ENCODE results near the gene TIMM50. TPM values are rescaled to one million over a fixed set of nuclear protein-coding genes. Genes with fewer than 3 reads are reported as not detected.

The TIMM50 gene
- total RNA-seq, 1 donor from 2014 or later, result 65.3 TPM

DNA sequence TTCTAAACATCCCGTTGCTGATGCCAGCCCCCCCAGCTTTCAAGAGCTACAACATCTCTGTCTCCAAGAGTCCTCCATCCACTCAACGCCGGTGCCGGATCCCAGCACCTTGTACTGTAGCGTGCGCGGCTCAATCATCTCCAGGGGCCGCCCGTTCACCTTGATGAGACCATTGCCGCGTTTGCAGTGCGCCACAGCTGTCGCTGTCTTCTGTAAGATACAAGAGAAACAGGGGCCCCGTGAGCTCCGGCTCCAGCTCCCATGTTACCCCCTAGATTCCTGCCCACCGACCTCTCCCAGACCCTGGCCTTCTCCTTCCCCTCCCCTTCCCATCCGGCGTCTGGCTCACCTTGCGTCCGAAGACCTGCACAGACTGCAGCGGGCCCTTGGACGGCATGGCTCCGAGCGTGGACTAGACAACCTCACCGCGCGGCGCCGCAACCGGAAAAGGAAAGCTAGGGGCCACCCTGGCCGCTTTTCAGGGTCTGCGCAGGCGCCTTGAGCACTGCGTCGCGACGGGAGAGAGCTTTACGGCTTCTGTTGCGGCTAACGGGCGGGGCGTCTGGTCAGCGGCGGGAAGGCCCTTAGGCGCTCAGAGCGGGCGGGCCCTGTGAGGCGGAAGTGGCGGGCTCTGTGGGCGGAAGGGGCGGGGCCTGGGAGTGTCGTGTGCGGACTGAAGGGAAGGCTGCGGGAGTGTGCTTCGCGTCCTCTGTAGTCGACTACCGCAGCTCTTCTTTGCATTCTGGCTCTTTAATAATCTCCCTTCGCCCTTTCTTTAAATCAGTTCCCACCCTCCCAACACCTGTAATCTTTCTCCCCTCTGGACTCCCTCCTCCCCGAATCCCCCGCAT lies 44.9 kb upstream of the TIMM50 start, which contains the start of gene RPS16:
Gene RPS16, minus strand, starts transcription at position 451 of the 851 bp plus-strand sequence. Its CDS starts 54 bp downstream, at position 397.
- peaks cover 43% of the 10 kb centered on the region for H3K4me1 ChIP-seq
- no peaks in the 10 kb centered on the region for H3K9me3 ChIP-seq
- H3K27ac ChIP-seq, result peak within 1 kb of the TSS; percentile 75
- intact Hi-C loops (cut with DNase I), result no loop called here
- peak within 1 kb of the TSS; percentile 74 to 86 for H3K4me3 ChIP-seq
- peak in 1 of 2 donors; percentile 98 for DNase-seq (ENCODE audit: extremely low spot score in 2 of 2)
- TF ChIP-seq POLR2AphosphoS5 (IDR thresholded peaks at IDR 0.05; ENCODE audit: insufficient read depth in 1 of 2, low read depth in 1 of 2), result peak; percentile 99
- peak in 1 of 2 donors; percentile 70 for TF ChIP-seq POLR2A (IDR thresholded peaks at IDR 0.05)
- TF ChIP-seq CTCF (IDR thresholded peaks at IDR 0.05), result peak in 1 of 3 experiments; percentile 21
- no peaks in the 10 kb centered on the region for H3K27me3 ChIP-seq
- peaks cover 7 to 40% of the 10 kb centered on the region in 2 donors for H3K36me3 ChIP-seq

- Histone ChIP-seq H3K27ac (peak overlapping the region; percentile 75), H3K36me3 (peaks cover 7 to 35% of the 10 kb centered on the region in 2 donors), H3K4me3 (peak overlapping the region; percentile 74 to 86), H3K9me3 (no peaks in the 10 kb centered on the region), H3K27me3 (no peaks in the 10 kb centered on the region), H3K4me1 (peaks cover 37% of the 10 kb centered on the region)
- TF ChIP-seq POLR2AphosphoS5 (IDR thresholded peaks at IDR 0.05; ENCODE audit: insufficient read depth in 1 of 2, low read depth in 1 of 2) (no peak), POLR2A (IDR thresholded peaks at IDR 0.05) (no peak), CTCF (IDR thresholded peaks at IDR 0.05) (no peak)
- intact Hi-C loops (cut with DNase I), result no loop called here
- DNase-seq (ENCODE audit: extremely low spot score in 2 of 2), result no peak
Measured at GRCh38 chr19:39436350-39436716, 44.3 kb upstream of the TIMM50 start.

DNA sequence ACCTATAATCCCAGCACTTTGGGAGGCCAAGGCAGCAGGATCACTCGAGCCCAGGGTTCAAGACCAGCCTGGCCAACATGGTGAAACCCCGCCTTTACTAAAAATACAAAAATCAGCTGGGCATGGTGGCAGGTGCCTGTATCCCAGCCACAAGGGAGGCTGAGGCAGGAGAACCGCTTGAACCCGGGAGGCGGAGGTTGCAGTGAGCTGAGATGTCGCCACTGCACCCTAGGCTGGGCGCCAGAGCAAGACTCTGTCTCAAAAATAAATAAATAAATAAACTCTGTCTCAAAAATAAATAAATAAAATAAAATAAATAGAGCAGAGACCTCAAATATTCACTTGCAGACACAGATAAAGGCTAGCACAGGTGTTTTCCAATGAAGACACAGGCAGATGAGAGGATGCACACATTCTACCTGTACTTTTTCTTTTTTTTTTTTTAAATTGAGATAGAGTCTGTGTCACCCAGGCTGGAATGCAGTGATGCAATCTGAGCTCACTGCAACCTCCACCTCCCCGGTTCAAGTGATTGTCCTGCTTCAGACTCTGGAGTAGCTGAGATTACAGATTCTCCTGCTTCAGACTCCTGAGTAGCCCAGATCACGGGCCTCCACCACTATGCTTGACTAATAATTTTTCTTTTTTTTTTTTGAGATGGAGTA lies 42.2 kb upstream of the TIMM50 start:
- intact Hi-C loops (cut with DNase I), result no loop called here
- Histone ChIP-seq H3K27me3 (no peaks in the 10 kb centered on the region), H3K4me1 (peaks cover 28% of the 10 kb centered on the region), H3K36me3 (peaks cover 0 to 14% of the 10 kb centered on the region in 2 donors), H3K27ac (no peak overlapping the region), H3K4me3 (no peak overlapping the region), H3K9me3 (no peaks in the 10 kb centered on the region)
- TF ChIP-seq POLR2A (IDR thresholded peaks at IDR 0.05) (no peak), POLR2AphosphoS5 (IDR thresholded peaks at IDR 0.05; ENCODE audit: insufficient read depth in 1 of 2, low read depth in 1 of 2) (no peak), CTCF (IDR thresholded peaks at IDR 0.05) (no peak)
- DNase-seq (ENCODE audit: extremely low spot score in 2 of 2), result no peak

DNA sequence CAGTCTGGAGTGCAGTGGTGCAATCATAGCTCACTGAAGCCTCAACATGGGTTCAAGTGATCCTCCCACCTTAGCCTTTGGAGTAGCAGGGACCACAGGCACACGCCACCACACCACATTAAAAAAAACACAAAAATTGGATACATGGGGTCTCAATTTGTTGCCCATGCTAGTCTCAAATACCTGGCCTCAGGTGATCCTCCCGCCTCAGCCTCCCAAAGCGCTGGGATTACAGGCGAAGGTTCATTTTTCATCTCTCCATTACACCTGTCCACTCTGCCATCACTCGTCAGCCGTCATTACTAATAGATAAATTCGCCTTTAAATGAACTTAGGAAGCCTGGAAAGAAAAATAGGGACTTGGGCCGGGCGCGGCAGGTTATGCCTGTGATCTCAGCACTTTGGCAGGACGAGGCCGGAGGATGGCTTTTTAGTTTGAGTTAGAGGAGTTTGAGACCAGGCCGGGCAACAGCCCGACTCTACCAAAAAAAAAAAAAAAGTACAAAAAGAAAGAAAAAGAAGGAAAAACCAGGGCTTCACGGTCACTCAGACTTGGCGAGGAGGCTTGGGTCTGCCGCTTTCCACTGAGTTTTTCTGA lies 35.9 kb upstream of the TIMM50 start:
- H3K4me3 ChIP-seq, result peak overlapping the region; percentile 64 to 97
- H3K36me3 ChIP-seq, result no peaks in the 10 kb centered on the region
- no peaks in the 10 kb centered on the region for H3K27me3 ChIP-seq
- no peak for DNase-seq (ENCODE audit: extremely low spot score in 2 of 2)
- peak overlapping the region; percentile 95 for H3K27ac ChIP-seq
- peaks cover 48% of the 10 kb centered on the region for H3K4me1 ChIP-seq
- TF ChIP-seq POLR2AphosphoS5 (IDR thresholded peaks at IDR 0.05; ENCODE audit: insufficient read depth in 1 of 2, low read depth in 1 of 2) (no peak), CTCF (IDR thresholded peaks at IDR 0.05) (no peak), POLR2A (IDR thresholded peaks at IDR 0.05) (no peak)
- no peaks in the 10 kb centered on the region for H3K9me3 ChIP-seq
- intact Hi-C loops (cut with DNase I), result loop anchor here (5.0 kb wide), 1 partner anchor 47 kb away; no protein-coding TSS in a partner anchor

Data from vagina (tissue), 2 donors.